ENCODE measurements around the gene HLA-DOA.

Gene HLA-DOA

GRCh38 chr6:32975886-32976285 lies 33.5 kb downstream of the HLA-DOA start:
- no peaks in the 10 kb centered on the region for H3K27me3 Mint-ChIP-seq
- H3K27ac Mint-ChIP-seq, result peak overlapping the region; percentile 71
- ATAC-seq, result no peak
- H3K36me3 Mint-ChIP-seq, result peaks cover 98% of the 10 kb centered on the region
- peak overlapping the region; percentile 89 for H3K4me3 Mint-ChIP-seq
- no peaks in the 10 kb centered on the region for H3K9me3 Mint-ChIP-seq
- peaks cover 63% of the 10 kb centered on the region for H3K4me1 Mint-ChIP-seq

GRCh38 chr6:32974541-32975308 lies 34.7 kb downstream of the HLA-DOA start:
- H3K4me1 Mint-ChIP-seq, result peaks cover 51% of the 10 kb centered on the region
- no peaks in the 10 kb centered on the region for H3K27me3 Mint-ChIP-seq
- H3K9me3 Mint-ChIP-seq, result no peaks in the 10 kb centered on the region
- no peak for ATAC-seq
- H3K27ac Mint-ChIP-seq, result peak overlapping the region; percentile 99
- H3K4me3 Mint-ChIP-seq, result peak overlapping the region; percentile 89
- peaks cover 98% of the 10 kb centered on the region for H3K36me3 Mint-ChIP-seq

GRCh38 chr6:32974016-32974333 lies 35.4 kb downstream of the HLA-DOA start:
- peak overlapping the region; percentile 89 for H3K4me3 Mint-ChIP-seq
- H3K27me3 Mint-ChIP-seq, result no peaks in the 10 kb centered on the region
- ATAC-seq, result no peak
- no peaks in the 10 kb centered on the region for H3K9me3 Mint-ChIP-seq
- peak overlapping the region; percentile 99 for H3K27ac Mint-ChIP-seq
- peaks cover 45% of the 10 kb centered on the region for H3K4me1 Mint-ChIP-seq
- H3K36me3 Mint-ChIP-seq, result peaks cover 95% of the 10 kb centered on the region

DNA sequence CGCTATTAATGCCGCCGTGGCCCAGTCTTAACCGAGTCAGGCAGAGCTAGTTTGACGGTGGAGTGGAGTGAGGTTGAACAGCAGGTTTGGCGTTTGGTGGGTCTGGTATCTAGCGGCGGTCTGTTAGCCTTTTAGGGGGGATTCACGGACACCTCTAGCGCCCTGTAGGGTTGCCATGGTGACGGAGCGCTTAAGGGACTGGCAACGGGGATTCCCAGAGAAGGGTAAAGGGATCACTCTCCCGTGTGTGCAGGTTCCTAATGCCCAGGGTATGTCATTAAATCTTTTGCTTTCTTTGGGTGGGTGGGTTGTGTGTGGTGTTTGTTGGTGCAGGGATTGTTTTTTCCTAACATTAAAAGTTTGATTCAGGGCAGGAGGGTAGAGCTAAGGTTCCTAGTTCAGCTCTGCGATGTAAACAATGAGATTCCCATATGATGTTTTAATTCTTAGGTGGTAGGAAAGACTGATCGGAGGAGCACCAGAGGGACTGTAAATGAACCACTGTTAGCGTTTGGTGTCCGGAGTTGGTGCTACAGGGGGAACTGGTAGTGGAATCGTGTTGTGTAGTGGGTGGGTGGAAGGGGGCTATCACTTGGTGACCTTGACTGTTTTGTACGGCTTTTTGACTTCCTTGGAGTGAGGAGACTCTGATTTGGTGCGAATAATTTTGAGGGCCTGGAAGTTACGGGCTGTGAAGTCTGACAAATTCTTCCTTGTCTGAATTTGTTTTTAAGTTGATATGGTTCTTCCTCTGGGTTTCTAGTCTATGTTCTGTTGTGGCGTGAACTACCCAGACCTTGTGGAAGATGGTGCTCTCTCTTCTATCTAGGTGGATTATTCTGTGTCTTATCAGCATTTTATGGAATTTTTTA lies 36.0 kb downstream of the HLA-DOA start:
- Mint-ChIP-seq H3K36me3 (peaks cover 89% of the 10 kb centered on the region), H3K27ac (peak overlapping the region; percentile 99), H3K27me3 (no peaks in the 10 kb centered on the region), H3K4me1 (peaks cover 42% of the 10 kb centered on the region), H3K9me3 (no peaks in the 10 kb centered on the region), H3K4me3 (peak overlapping the region; percentile 89)
- ATAC-seq, result no peak

DNA sequence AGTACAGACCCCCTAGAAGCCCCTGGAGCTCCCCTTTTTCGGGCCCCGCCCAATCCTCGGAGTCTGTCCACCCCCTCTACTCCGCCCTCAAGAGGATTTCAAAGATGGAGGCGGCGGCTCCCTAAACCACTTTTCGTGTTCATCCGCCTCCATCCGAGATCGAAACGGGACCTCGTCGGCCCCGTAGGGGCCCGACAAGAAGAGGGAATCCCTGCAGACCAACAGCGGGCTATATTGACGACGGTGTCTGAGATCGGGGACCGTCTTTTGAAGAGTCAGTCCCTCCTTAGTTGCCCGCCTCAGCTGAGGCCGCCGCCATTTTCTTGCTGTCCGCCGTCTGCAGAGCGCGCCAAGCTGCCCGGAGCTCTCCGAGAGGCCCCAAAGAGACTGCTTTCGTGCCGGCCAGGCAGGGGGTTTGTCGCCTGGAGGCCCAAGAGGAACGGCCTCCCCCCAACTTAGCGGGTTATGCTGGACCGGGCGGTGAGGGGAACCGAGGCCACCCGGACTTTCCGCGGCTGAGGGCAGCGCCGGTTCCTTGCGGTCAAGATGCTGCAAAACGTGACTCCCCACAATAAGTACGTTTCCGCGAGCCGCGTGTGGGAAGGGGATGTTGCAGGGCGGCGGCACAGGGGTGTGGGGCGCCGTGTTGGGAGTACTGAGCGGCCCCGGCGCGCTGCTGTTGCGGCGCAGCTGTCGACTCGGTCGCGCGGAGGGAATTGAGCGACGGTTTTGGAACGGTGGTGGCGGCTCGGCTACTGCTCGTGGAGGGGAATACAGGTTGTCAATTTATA lies 36.8 kb downstream of the HLA-DOA start:
- Mint-ChIP-seq H3K27me3 (no peaks in the 10 kb centered on the region), H3K36me3 (peaks cover 80% of the 10 kb centered on the region), H3K4me1 (peaks cover 37% of the 10 kb centered on the region), H3K9me3 (no peaks in the 10 kb centered on the region), H3K27ac (peak overlapping the region; percentile 99), H3K4me3 (peak overlapping the region; percentile 89)
- ATAC-seq, result no peak

DNA sequence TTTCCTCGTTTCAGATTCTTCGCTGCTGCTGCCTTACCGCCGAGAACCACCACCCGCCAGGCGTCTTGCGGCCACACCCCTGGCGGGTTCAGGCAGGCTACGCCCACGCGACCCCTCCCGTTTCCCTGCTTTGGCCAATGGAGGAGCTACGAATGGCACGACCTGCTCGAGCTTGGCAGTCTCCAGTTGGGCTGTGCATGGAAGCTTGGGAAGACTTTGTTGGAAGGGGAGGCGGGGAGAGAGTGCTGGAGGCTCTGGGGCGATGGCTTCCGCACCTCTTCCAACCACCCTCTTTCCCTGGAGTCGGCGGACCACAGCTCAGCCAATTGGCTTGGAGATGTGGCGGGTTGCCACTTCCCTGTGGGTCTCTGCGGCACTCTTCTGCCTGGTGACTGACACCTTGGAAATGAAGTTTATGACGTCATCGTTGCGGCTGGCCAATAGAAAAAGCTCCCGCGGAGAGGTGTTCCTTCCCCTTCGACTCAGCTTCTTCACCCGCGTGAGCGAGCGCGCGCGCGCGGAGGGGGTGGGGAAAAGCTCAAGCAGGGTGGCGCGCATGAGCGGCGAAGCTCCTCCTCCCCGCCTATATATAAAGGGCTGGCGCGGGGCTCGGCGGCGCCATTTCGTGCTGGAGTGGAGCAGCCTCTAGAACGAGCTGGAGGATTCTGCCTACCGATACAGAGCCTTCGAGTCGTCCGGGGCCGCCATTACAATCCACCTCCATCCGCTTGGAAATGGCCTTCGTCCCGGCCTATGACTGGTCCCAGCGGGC lies 37.6 kb downstream of the HLA-DOA start:
- Mint-ChIP-seq H3K4me1 (peaks cover 37% of the 10 kb centered on the region), H3K36me3 (peaks cover 73% of the 10 kb centered on the region), H3K9me3 (no peaks in the 10 kb centered on the region), H3K27ac (peak overlapping the region; percentile 99), H3K4me3 (peak overlapping the region; percentile 89), H3K27me3 (no peaks in the 10 kb centered on the region)
- peak; percentile 74 for ATAC-seq

DNA sequence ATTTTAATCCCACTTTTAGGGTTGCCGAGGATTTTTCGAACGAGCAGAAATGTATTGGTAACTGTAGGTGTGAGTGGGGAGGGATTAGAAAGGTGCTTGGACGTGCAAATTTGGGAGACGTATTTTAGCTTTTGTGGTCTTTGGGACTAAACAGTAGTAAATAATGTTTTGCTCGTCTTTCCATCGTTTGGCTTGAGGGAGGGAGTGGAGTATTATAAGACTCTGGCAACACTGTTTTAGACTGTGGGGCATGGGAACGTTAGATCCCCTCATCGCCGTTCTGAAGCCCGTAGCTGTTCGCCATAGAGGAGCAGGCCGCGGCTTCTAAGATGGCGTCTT lies 38.2 kb downstream of the HLA-DOA start:
- Mint-ChIP-seq H3K9me3 (no peaks in the 10 kb centered on the region), H3K36me3 (peaks cover 67% of the 10 kb centered on the region), H3K27me3 (no peaks in the 10 kb centered on the region), H3K4me1 (peaks cover 37% of the 10 kb centered on the region), H3K4me3 (peak overlapping the region; percentile 89), H3K27ac (peak overlapping the region; percentile 99)
- no peak for ATAC-seq

DNA sequence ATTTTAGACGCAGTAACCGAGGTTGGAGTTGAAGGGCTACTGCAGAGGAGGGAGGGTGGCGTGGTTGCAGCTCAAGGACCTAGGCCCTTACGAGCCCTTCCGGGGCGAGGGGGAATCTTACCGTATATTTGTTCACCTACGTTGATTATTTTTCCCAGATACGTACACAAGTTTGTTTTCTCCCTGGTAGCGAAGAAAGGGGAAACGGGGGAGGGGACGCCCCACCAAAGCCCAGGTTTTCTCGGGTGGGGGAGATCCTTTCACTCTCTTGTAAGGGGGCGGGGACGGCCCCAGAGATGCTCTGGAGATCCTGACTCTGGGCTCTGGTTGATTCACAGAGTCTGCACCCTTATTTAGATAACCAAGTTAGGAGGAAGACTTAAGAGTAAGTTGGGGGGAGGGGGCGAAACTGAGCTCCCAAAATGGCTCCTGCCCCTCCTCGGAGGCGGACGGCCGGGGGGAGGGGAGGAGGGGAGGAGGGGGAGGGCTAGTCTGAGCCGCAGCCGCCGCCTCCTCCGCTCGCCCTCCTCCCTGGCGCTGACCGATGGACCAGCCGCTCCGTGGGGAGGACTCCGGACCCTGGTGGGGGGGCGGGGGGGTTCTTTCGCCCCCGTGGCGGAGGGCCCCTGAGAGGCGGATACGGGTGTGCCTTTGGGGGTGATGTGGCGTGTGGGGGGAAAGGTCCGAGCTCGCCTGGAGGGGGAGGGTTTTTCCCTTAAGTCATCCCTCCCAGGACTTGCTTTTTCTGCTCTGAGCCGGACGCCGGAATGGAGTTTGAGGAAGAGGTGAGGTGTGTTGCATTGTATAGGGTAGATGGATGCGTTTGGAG lies 38.8 kb downstream of the HLA-DOA start:
- Mint-ChIP-seq H3K9me3 (no peaks in the 10 kb centered on the region), H3K4me3 (peak overlapping the region; percentile 89), H3K4me1 (peaks cover 36% of the 10 kb centered on the region), H3K36me3 (peaks cover 61% of the 10 kb centered on the region), H3K27ac (peak overlapping the region; percentile 99), H3K27me3 (no peaks in the 10 kb centered on the region)
- peak; percentile 34 for ATAC-seq

DNA sequence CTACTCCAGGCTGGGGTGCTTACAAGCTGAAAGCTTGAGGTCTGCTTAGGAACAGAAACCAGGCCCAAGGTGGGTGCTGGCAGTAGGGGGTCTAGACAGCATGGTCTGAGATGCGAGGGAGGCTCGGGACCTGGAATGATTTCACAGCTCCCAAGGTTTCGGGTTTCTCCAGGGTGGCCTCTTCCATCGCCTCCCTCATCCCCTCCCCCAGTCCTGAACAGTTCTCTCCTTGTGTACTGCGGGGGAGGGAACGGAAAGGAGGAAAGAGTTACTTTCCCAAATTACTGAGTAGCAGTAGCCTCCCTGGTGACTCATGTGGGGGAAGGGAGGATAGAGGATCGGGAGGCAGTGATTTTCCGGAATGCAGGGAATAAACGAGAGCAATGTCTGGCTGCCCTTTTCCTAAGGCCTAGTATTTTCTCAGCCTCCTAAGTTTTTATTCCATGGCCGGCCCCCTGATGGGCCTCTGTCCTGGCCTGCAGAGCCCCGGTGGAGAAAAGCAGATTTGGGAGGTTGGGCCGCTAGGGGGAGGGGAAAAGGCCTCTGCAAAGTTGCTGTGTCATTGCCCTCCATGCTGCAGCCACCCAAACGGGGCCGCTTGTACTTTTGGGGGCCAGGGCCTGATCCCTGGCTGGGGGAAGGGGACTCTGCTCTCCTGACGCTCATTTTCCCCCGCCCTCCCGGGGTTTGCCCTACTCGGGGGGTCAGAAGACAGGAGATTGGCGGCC lies 39.5 kb downstream of the HLA-DOA start:
- Mint-ChIP-seq H3K36me3 (peaks cover 58% of the 10 kb centered on the region), H3K27me3 (no peaks in the 10 kb centered on the region), H3K4me1 (peaks cover 36% of the 10 kb centered on the region), H3K9me3 (no peaks in the 10 kb centered on the region), H3K27ac (peak overlapping the region; percentile 99), H3K4me3 (peak overlapping the region; percentile 89)
- peak; percentile 0 for ATAC-seq

GRCh38 chr6:32968867-32969684 lies 40.3 kb downstream of the HLA-DOA start:
- H3K4me3 Mint-ChIP-seq, result peak overlapping the region; percentile 89
- H3K27ac Mint-ChIP-seq, result peak overlapping the region; percentile 99
- ATAC-seq, result peak; percentile 37
- H3K9me3 Mint-ChIP-seq, result no peaks in the 10 kb centered on the region
- no peaks in the 10 kb centered on the region for H3K27me3 Mint-ChIP-seq
- H3K4me1 Mint-ChIP-seq, result peaks cover 34% of the 10 kb centered on the region
- peaks cover 50% of the 10 kb centered on the region for H3K36me3 Mint-ChIP-seq

DNA sequence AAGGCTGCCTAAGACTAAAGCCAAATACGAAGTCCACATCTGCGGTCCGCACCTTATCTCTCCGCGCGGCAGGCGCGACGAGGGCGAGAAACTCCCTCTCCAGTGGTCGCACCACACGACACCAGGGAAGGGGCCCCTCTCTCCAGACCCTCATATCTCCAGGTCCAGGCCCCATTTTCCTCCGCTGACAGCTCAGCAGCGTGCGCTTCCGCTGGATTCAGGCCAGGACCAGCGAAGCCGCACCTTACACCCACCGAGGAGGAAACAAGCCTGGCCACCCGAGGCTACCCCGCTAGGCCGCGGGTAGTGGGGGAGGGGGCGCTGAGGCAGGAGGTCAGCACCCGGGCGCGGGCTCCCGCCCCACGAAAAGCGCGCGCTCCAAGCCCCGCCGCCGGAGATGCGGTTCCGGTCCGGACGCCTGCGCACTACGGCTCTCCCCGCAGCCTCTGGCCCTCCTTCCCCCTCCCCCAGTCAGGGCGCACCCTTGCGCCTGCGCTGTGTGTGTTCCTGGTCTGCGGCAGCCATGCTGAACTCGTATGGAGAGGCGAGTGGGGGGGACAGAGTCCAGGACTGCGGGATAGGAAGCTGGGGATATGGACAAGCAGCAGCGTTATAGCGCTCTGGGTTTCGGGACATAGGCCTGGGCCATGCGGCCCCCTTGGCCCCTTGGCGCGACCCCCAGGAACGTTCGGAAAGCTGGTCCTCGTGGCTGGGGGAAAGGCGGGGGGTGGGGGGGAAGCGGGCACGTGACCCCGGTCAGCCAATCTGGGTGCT lies 41.1 kb downstream of the HLA-DOA start, which contains the start of gene BRD2:
TSS of gene BRD2 (plus strand) at position 502 of the 774 bp plus-strand sequence. CDS start 4,305 bp downstream, outside the sequence.
- Mint-ChIP-seq H3K4me3 (peak within 1 kb of the TSS; percentile 89), H3K4me1 (peaks cover 38% of the 10 kb centered on the region), H3K9me3 (no peaks in the 10 kb centered on the region), H3K36me3 (peaks cover 42% of the 10 kb centered on the region), H3K27ac (peak within 1 kb of the TSS; percentile 99), H3K27me3 (no peaks in the 10 kb centered on the region)
- ATAC-seq, result peak; percentile 65

All from stimulated activated memory B cell treated with anti-CD40 and anti-IgM and Interleukin-4, amounts not matched to agents 10 μg/mL and 1 μg/mL and 100 μg/mL, for 72 hours (primary cell).